Spleen (tissue), 11 donors: ENCODE data around the gene C11orf54. TPM values are rescaled to one million over a fixed set of nuclear protein-coding genes. Genes with fewer than 3 reads are reported as not detected.

Source experiments
- DNase-seq: peaks from one replicate; pipeline ENCODE4 v3.0.0-alpha.2; 2020
- H3K27ac ChIP-seq, 8 donors: fragments of 200-600 bp; sonication (generic) in 7 of 8; 1 replicate in 4 of 8; 2 replicates in 4 of 8; pipeline versions ENCODE4 v1.5.0 to v1.8.0; 2016 to 2021; ENCODE audit warnings: inconsistent platforms in 4 of 8, mild to moderate bottlenecking in 4 of 8, moderate library complexity in 1 of 8
- H3K27me3 ChIP-seq, 7 donors: fragments of 200-600 bp; sonication (generic) in 6 of 7; replicated peaks in 1 of 7; 1 replicate in 4 of 7; 2 replicates in 3 of 7; pipeline versions ENCODE4 v1.5.0 to v1.8.0; 2016 to 2021; ENCODE audit warnings: inconsistent platforms in 3 of 7, mild to moderate bottlenecking in 1 of 7
- H3K36me3 ChIP-seq, 6 donors: fragments of 200-600 bp; sonication (generic) in 5 of 6; 1 replicate in 4 of 6; 2 replicates in 2 of 6; pipeline versions ENCODE4 v1.5.0 to v1.8.0; 2016 to 2021; ENCODE audit warnings: inconsistent platforms in 2 of 6
- H3K4me1 ChIP-seq, 6 donors: fragments of 200-600 bp; sonication (generic) in 5 of 6; 1 replicate in 3 of 6; 2 replicates in 3 of 6; pipeline versions ENCODE4 v1.5.0 to v1.8.0; 2016 to 2021; ENCODE audit warnings: inconsistent platforms in 3 of 6
- H3K4me3 ChIP-seq, 8 donors: fragments of 200-600 bp; sonication (generic) in 7 of 8; 1 replicate in 4 of 8; 2 replicates in 4 of 8; pipeline versions ENCODE4 v1.5.0 to v1.8.0; 2016 to 2021; ENCODE audit warnings: inconsistent platforms in 4 of 8, mild to moderate bottlenecking in 4 of 8, moderate library complexity in 2 of 8
- H3K9me3 ChIP-seq, 8 donors: fragments of 200-600 bp; sonication (generic) in 7 of 8; 1 replicate in 4 of 8; 2 replicates in 4 of 8; pipeline versions ENCODE4 v1.5.0 to v1.8.0; 2016 to 2021; ENCODE audit warnings: inconsistent platforms in 4 of 8
- CTCF ChIP-seq, 11 experiments: fragments of 200-600 bp in 7 of 11; fragments of 450-650 bp in 4 of 11; sonication (generic) in 4 of 11; IDR thresholded peaks in 8 of 11; conservative IDR thresholded peaks in 3 of 11; 1 replicate in 7 of 11; 2 replicates in 4 of 11; pipeline versions ENCODE4 v1.4.0 to v1.8.0; 2016 to 2021; ENCODE audit warnings: antibody characterized with exemption in 11 of 11, inconsistent platforms in 4 of 11, mild to moderate bottlenecking in 1 of 11
- POLR2A ChIP-seq, 3 donors: fragments of 450-650 bp; IDR thresholded peaks; one replicate each; pipeline ENCODE4 v1.5.1; 2017; ENCODE audit warnings: antibody characterized with exemption in 3 of 3, mild to moderate bottlenecking in 1 of 3
- POLR2AphosphoS5 ChIP-seq, 3 donors: sonication (generic); formaldehyde crosslinking; IDR thresholded peaks; one replicate each; pipeline ENCODE4 v1.5.1; 2017; ENCODE audit warnings: antibody characterized with exemption in 3 of 3
- WGBS, 5 donors: extraction: QIAGEN DNeasy Blood & Tissue Kit in 3 of 5; methylation state at CpG; one replicate each; pipeline versions ENCODE4 v1.1.5 to v1.1.7; 2013 to 2018; 5-methylcytosine and 5-hydroxymethylcytosine counted together
- intact Hi-C: fragments of 100-400 bp; cut with DNase I; formaldehyde crosslinking; loops from one replicate; pipeline ENCODE4 v1.15.0; 2023; ENCODE audit warnings: low total_unique reads
- polyA plus RNA-seq, 3 donors: library from polyadenylated mRNA; stranded (reverse); fragments of 200-250 nt; gene quantifications; one replicate each; pipeline ENCODE4 v1.2.1, GENCODE V29; 2013
- total RNA-seq, 7 donors: library from RNA; depleted of rRNA in 3 of 7; stranded (reverse); fragments of >200 nt in 3 of 7; fragmentation: NEBNext Ultra II Directional in 4 of 7; extraction: Animal tissue kit (Norgen Biotek cat#: 25700) in 4 of 7; gene quantifications; one replicate each; pipeline versions ENCODE4 v1.1.0 to v1.2.1, GENCODE V29; 2016 to 2021
- donor health status: healthy with polysubstance abuse.
- donor health status: DM: no; HTN: no; CAD: no; lungs with moderate emphysema.
- donor health status: DM: no; HTN: no; CAD: no.
- donor health status: Bipolar disorder and iron deficiency.
- donor health status: healthy.
- donor health status: DM: no; HTN: no; CAD: no.
- donor health status: DM: yes; HTN: yes; CAD: no.

C11orf54 gene
- total and polyA plus RNA-seq, 10 donors, result 10.5 to 36.3 (median 24.9) TPM

DNA sequence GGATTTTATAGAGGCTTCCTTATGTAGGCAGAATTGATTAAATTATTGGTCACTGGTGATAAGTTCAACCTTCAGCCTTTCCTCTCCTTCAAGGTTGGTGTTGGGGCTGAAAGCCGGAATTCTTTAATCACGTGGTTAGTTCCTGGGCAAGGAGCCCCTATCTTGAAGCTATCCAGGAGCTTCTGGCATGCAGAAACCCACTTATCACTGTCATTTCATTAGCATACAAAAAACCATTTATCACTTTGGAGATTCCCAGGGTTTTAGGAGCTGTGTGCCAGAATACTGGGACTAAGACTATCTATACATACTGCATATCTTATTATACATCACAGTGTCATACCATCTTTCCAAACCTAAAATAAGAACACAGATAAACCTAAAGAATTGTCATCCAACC is 24.1 kb downstream of the C11orf54 start:
- 53 to 89% (median 71%) methylated on average over 2 of the region's 2 CpGs for WGBS, 5 donors
- no peak for DNase-seq
- intact Hi-C loops, result no loop called here

GRCh38 chr11:93766504-93766903 is 25.0 kb downstream of the C11orf54 start:
- no peak overlapping the region for H3K27ac ChIP-seq
- no peaks in the 10 kb centered on the region for H3K27me3 ChIP-seq
- 87 to 94% (median 91%) methylated on average over 5 of the region's 5 CpGs for WGBS, 5 donors
- intact Hi-C loops, result no loop called here
- no peak overlapping the region for H3K4me3 ChIP-seq
- no peaks in the 10 kb centered on the region for H3K4me1 ChIP-seq
- TF ChIP-seq POLR2AphosphoS5 (IDR thresholded peaks at IDR 0.05), result no peak
- TF ChIP-seq POLR2A (IDR thresholded peaks at IDR 0.05), result no peak
- DNase-seq, result no peak
- peaks cover 0 to 49% (median 25%) of the 10 kb centered on the region in 6 donors for H3K36me3 ChIP-seq
- H3K9me3 ChIP-seq, result peaks cover 0 to 6% (median 5%) of the 10 kb centered on the region in 8 donors

More for the DNA sequence above, 24.1 kb downstream of the C11orf54 start:
- Histone ChIP-seq H3K36me3 (peaks cover 0 to 58% (median 34%) of the 10 kb centered on the region in 6 donors), H3K27ac (no peak overlapping the region), H3K9me3 (peaks cover 0 to 6% (median 5%) of the 10 kb centered on the region in 8 donors), H3K27me3 (no peaks in the 10 kb centered on the region), H3K4me3 (no peak overlapping the region), H3K4me1 (no peaks in the 10 kb centered on the region)
- TF ChIP-seq POLR2A (IDR thresholded peaks at IDR 0.05) (no peak), CTCF (IDR thresholded peaks at IDR 0.05 in 8 of 11, conservative IDR thresholded peaks at IDR 0.05 in 3 of 11) (no peak), POLR2AphosphoS5 (IDR thresholded peaks at IDR 0.05) (no peak)

GRCh38 chr11:93767018-93767417 is 25.5 kb downstream of the C11orf54 start:
- H3K4me1 ChIP-seq, result no peaks in the 10 kb centered on the region
- WGBS, 5 donors, result 86 to 95% (median 92%) methylated on average over 3 of the region's 3 CpGs
- DNase-seq, result no peak
- H3K27ac ChIP-seq, result no peak overlapping the region
- H3K36me3 ChIP-seq, result peaks cover 0 to 43% (median 21%) of the 10 kb centered on the region in 6 donors
- no peak for TF ChIP-seq POLR2A (IDR thresholded peaks at IDR 0.05)
- TF ChIP-seq POLR2AphosphoS5 (IDR thresholded peaks at IDR 0.05), result no peak
- no peak for TF ChIP-seq CTCF (IDR thresholded peaks at IDR 0.05 in 8 of 11, conservative IDR thresholded peaks at IDR 0.05 in 3 of 11)
- H3K9me3 ChIP-seq, result peaks cover 0 to 6% (median 5%) of the 10 kb centered on the region in 8 donors
- intact Hi-C loops, result no loop called here
- no peaks in the 10 kb centered on the region for H3K27me3 ChIP-seq
- no peak overlapping the region for H3K4me3 ChIP-seq

DNA sequence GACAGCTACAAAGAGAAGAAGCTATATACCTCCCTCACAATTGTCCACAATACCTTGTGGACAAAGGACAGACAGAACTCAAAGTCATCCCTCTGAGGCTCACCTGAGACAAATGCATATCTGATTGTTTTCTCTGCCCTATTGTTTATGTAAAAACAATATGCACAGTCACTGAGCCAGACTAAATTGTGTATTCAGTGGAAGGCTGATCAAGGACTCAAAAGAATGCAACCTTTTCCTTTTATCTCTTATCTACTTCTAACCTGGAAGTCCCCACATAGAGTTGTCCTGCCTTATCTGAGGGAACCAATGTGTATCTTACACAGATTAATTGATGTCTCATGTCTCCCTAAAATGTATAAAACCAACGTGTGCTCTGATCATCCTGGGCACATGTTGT is 28.7 kb downstream of the C11orf54 start:
- TF ChIP-seq CTCF (IDR thresholded peaks at IDR 0.05 in 8 of 11, conservative IDR thresholded peaks at IDR 0.05 in 3 of 11) (no peak), POLR2AphosphoS5 (IDR thresholded peaks at IDR 0.05) (no peak), POLR2A (IDR thresholded peaks at IDR 0.05) (no peak)
- DNase-seq, result no peak
- Histone ChIP-seq H3K4me1 (no peaks in the 10 kb centered on the region), H3K4me3 (no peak overlapping the region), H3K27me3 (no peaks in the 10 kb centered on the region), H3K36me3 (peaks cover 0 to 12% (median 0%) of the 10 kb centered on the region in 6 donors), H3K27ac (no peak overlapping the region), H3K9me3 (peaks cover 0 to 19% (median 12%) of the 10 kb centered on the region in 8 donors)
- 32 to 84% (median 53%) methylated on average over 1 of the region's 1 CpG for WGBS, 5 donors
- intact Hi-C loops, result no loop called here

GRCh38 chr11:93772123-93772522 is 30.7 kb downstream of the C11orf54 start:
- no peaks in the 10 kb centered on the region for H3K27me3 ChIP-seq
- H3K4me1 ChIP-seq, result no peaks in the 10 kb centered on the region
- no peak overlapping the region for H3K4me3 ChIP-seq
- TF ChIP-seq CTCF (IDR thresholded peaks at IDR 0.05 in 8 of 11, conservative IDR thresholded peaks at IDR 0.05 in 3 of 11), result no peak
- no peak for TF ChIP-seq POLR2AphosphoS5 (IDR thresholded peaks at IDR 0.05)
- no peak for TF ChIP-seq POLR2A (IDR thresholded peaks at IDR 0.05)
- H3K36me3 ChIP-seq, result no peaks in the 10 kb centered on the region
- WGBS, 5 donors, result 93 to 100% (median 95%) methylated on average over 3 to 4 of the region's 4 CpGs
- intact Hi-C loops, result no loop called here
- peaks cover 0 to 15% (median 8%) of the 10 kb centered on the region in 8 donors for H3K9me3 ChIP-seq
- H3K27ac ChIP-seq, result no peak overlapping the region
- no peak for DNase-seq
